DMS 273 (cell line): ENCODE measurements around the gene SLAIN2.

Experiments
- DNase-seq: peaks from one replicate; lab custom pipeline; 2025; ENCODE audit not compliant: unreplicated experiment; lab: John Stamatoyannopoulos, UW

SLAIN2 gene

GRCh38 chr4:48333587-48333986 lies 7.7 kb upstream of the SLAIN2 start:
- no peak for DNase-seq

GRCh38 chr4:48334236-48334635 lies 7.1 kb upstream of the SLAIN2 start:
- DNase-seq, result no peak

GRCh38 chr4:48334900-48335384 lies 6.4 kb upstream of the SLAIN2 start:
- peak; percentile 37 for DNase-seq

- DNase-seq, result no peak
These were observed 5.0 kb upstream of the SLAIN2 start for GRCh38 chr4:48336146-48336870.

- no peak for DNase-seq
These were observed 3.6 kb upstream of the SLAIN2 start for GRCh38 chr4:48337731-48338130.

- DNase-seq, result no peak
These were observed 1.7 kb upstream of the SLAIN2 start for GRCh38 chr4:48339642-48340041.

GRCh38 chr4:48340276-48340964 lies 909 bp upstream of the SLAIN2 start:
- DNase-seq, result peak; percentile 39

- DNase-seq, result peak; percentile 62
These were observed 662 bp downstream of the SLAIN2 start for GRCh38 chr4:48341776-48342605.

- peak; percentile 22 for DNase-seq
These were observed 1.2 kb downstream of the SLAIN2 start for GRCh38 chr4:48342606-48342880.

- peak; percentile 6 for DNase-seq
These were observed 1.7 kb downstream of the SLAIN2 start for GRCh38 chr4:48343035-48343434.

GRCh38 chr4:48343551-48343950 lies 2.2 kb downstream of the SLAIN2 start:
- no peak for DNase-seq

- no peak for DNase-seq
These were observed 4.2 kb downstream of the SLAIN2 start for GRCh38 chr4:48345542-48345941.

- DNase-seq, result no peak
These were observed 5.3 kb downstream of the SLAIN2 start for GRCh38 chr4:48346594-48346993.

- DNase-seq, result no peak
These were observed 6.1 kb downstream of the SLAIN2 start for GRCh38 chr4:48347282-48347921.

- no peak for DNase-seq
These were observed 9.5 kb downstream of the SLAIN2 start for GRCh38 chr4:48350871-48351270.

- DNase-seq, result no peak
These were observed 11.5 kb downstream of the SLAIN2 start for GRCh38 chr4:48352793-48353192.

- DNase-seq, result no peak
These were observed 15.0 kb downstream of the SLAIN2 start for GRCh38 chr4:48356355-48356754.

GRCh38 chr4:48360285-48361011 lies 19.1 kb downstream of the SLAIN2 start:
- no peak for DNase-seq

GRCh38 chr4:48361012-48361400 lies 19.7 kb downstream of the SLAIN2 start:
- DNase-seq, result no peak

- DNase-seq, result no peak
These were observed 25.3 kb downstream of the SLAIN2 start for GRCh38 chr4:48366611-48367010.

GRCh38 chr4:48367016-48367415 lies 25.7 kb downstream of the SLAIN2 start:
- DNase-seq, result no peak
